GM12878 (cell line): ENCODE results near the gene POFUT2. TPM values are rescaled to one million over a fixed set of nuclear protein-coding genes. Genes with fewer than 3 reads are reported as not detected.

Source experiments
- ATAC-seq: fragments of 200-7000 bp; cut with Tn5 transposase; 3 replicates; pipeline ENCODE4 v1.9.1; 2020; ENCODE audit warnings: mild to moderate bottlenecking, moderate library complexity
- BruUV-seq: library from RNA; stranded (reverse); fragments of 400-500 nt; replicated peaks from 2 replicates; lab custom pipeline; 2021; lab: Mats Ljungman, UMichigan
- CTCF ChIA-PET: fragments of 300-600 bp; sonication (Branson Sonifier 250); formaldehyde crosslinking; extraction: SDS; loops from one replicate; lab custom pipeline; 2021; ENCODE audit warnings: inconsistent platforms; lab: Yijun Ruan, JAX
- POLR2A ChIA-PET: fragments of 350-600 bp; formaldehyde crosslinking; extraction: SDS; loops from one replicate; lab custom pipeline; 2021; ENCODE audit warnings: inconsistent platforms; lab: Charles Lee
- RAD21 ChIA-PET: fragments of 300-600 bp; sonication (Branson Sonifier 250); formaldehyde crosslinking; loops from one replicate; lab custom pipeline; 2023; ENCODE audit warnings: antibody characterized with exemption; ENCODE audit not compliant: unreplicated experiment; lab: Charles Lee
- SMC1A ChIA-PET: fragments of 300-600 bp; sonication (Branson Sonifier 250); formaldehyde crosslinking; loops from one replicate; lab custom pipeline; 2023; ENCODE audit not compliant: unreplicated experiment, uncharacterized antibody; lab: Charles Lee
- DNase-seq: peaks from one replicate; pipeline ENCODE4 v3.0.0-alpha.2; 2011; ENCODE audit warnings: low read depth, low spot score
- FAIRE-seq: peaks from 3 replicates; lab custom pipeline; 2011; peaks lifted over from hg19 to GRCh38; lab: Jason Lieb, UNC
- H2AFZ ChIP-seq: 2 replicates; pipeline ENCODE4 v1.6.0; 2011; ENCODE audit warnings: low read depth, low read length, control low read depth; ENCODE audit not compliant: control insufficient read depth
- H3K27ac ChIP-seq: 2 replicates; pipeline ENCODE4 v1.5.1; 2011; ENCODE audit warnings: control low read depth; ENCODE audit not compliant: control insufficient read depth, insufficient read depth
- H3K27me3 ChIP-seq, 2 experiments: replicated peaks in 1 of 2; 2 replicates each; pipeline versions ENCODE4 v1.6.0 to v1.6.1; 2011; ENCODE audit warnings: low read length in 1 of 2; ENCODE audit not compliant: control insufficient read depth in 2 of 2, insufficient read depth in 2 of 2
- H3K36me3 ChIP-seq, 2 experiments: 2 replicates each; pipeline ENCODE4 v1.5.1; 2011; ENCODE audit warnings: low read length in 1 of 2; ENCODE audit not compliant: control insufficient read depth in 2 of 2, insufficient read depth in 2 of 2
- H3K4me1 ChIP-seq: 2 replicates; pipeline ENCODE4 v1.6.1; 2011; ENCODE audit warnings: mild to moderate bottlenecking, low read length, moderate library complexity, mixed read lengths; ENCODE audit not compliant: control insufficient read depth, insufficient read depth
- H3K4me2 ChIP-seq: 2 replicates; pipeline ENCODE4 v1.6.0; 2011; ENCODE audit warnings: control low read depth; ENCODE audit not compliant: control insufficient read depth, insufficient read depth
- H3K4me3 ChIP-seq: fragments of 200-600 bp; sonication (generic); 2 replicates; pipeline ENCODE4 v1.5.1; 2016
- H3K79me2 ChIP-seq: 2 replicates; pipeline ENCODE4 v1.6.0; 2011; ENCODE audit warnings: low read length; ENCODE audit not compliant: control insufficient read depth, insufficient read depth
- H3K9ac ChIP-seq: 2 replicates; pipeline ENCODE4 v1.8.0; 2011; ENCODE audit warnings: low read length, control low read depth, mixed read lengths; ENCODE audit not compliant: control insufficient read depth, insufficient read depth
- H3K9me3 ChIP-seq: replicated peaks from 3 replicates; pipeline ENCODE4 v1.5.1; 2011; ENCODE audit warnings: mild to moderate bottlenecking, low read length; ENCODE audit not compliant: control insufficient read depth, insufficient read depth
- H4K20me1 ChIP-seq: 2 replicates; pipeline ENCODE4 v1.6.0; 2011; ENCODE audit not compliant: control insufficient read depth, insufficient read depth
- BHLHE40 ChIP-seq, 2 experiments: fragments of 450-650 bp in 1 of 2; IDR thresholded peaks; 2 replicates each; pipeline ENCODE4 v1.6.1; 2011 to 2017; ENCODE audit warnings: low read depth in 2 of 2, borderline replicate concordance in 1 of 2, improper control_type of control experiment in 1 of 2, low read length in 1 of 2, mild to moderate bottlenecking in 1 of 2
- CEBPB ChIP-seq, 2 experiments: fragments of 150-350 bp in 1 of 2; IDR thresholded peaks; 2 replicates each; pipeline ENCODE4 v1.6.1; 2012 to 2014; ENCODE audit warnings: low read depth in 2 of 2, low read length in 2 of 2, borderline replicate concordance in 1 of 2, inconsistent platforms in 1 of 2
- CREM ChIP-seq: IDR thresholded peaks from 2 replicates; pipeline ENCODE4 v1.6.1; 2014; ENCODE audit warnings: antibody characterized with exemption, low read depth
- FOXM1 ChIP-seq: IDR thresholded peaks from 2 replicates; pipeline ENCODE4 v1.6.1; 2012; ENCODE audit warnings: low read depth, mild to moderate bottlenecking, inconsistent platforms, low read length, moderate library complexity
- JUNB ChIP-seq: IDR thresholded peaks from 2 replicates; pipeline ENCODE4 v1.6.1; 2016; ENCODE audit warnings: antibody characterized with exemption, mild to moderate bottlenecking
- KAT2A ChIP-seq: conservative IDR thresholded peaks from 2 replicates; pipeline ENCODE4 v1.6.1; 2011; ENCODE audit warnings: low read depth, low read length; ENCODE audit not compliant: control insufficient read depth
- MAX ChIP-seq: IDR thresholded peaks from 2 replicates; pipeline ENCODE4 v1.6.1; 2012; ENCODE audit warnings: low read depth, low read length, improper control_type of control experiment
- MYB ChIP-seq: fragments of 150-350 bp; IDR thresholded peaks from 2 replicates; pipeline ENCODE4 v1.6.1; 2014; ENCODE audit warnings: mild to moderate bottlenecking, low read depth, low read length, borderline replicate concordance
- NFXL1 ChIP-seq: fragments of 450-650 bp; IDR thresholded peaks from 2 replicates; pipeline ENCODE4 v1.6.1; 2017; ENCODE audit warnings: antibody characterized with exemption, mild to moderate bottlenecking, borderline replicate concordance
- NFYA ChIP-seq: IDR thresholded peaks from 2 replicates; pipeline ENCODE4 v1.6.1; 2011; ENCODE audit warnings: low read depth, mild to moderate bottlenecking, low read length, improper control_type of control experiment, borderline replicate concordance
- NRF1 ChIP-seq: conservative IDR thresholded peaks from 2 replicates; pipeline ENCODE4 v1.6.1; 2011; ENCODE audit warnings: mild to moderate bottlenecking, low read depth, low read length, improper control_type of control experiment
- POLR2AphosphoS5 ChIP-seq: IDR thresholded peaks from 2 replicates; pipeline ENCODE4 v1.6.1; 2011; ENCODE audit warnings: mild to moderate bottlenecking, low read length, inconsistent platforms
- RAD21 ChIP-seq: IDR thresholded peaks from 2 replicates; pipeline ENCODE4 v1.6.1; 2011; ENCODE audit warnings: mild to moderate bottlenecking, low read depth, low read length, moderate library complexity; ENCODE audit not compliant: insufficient read depth
- RBBP5 ChIP-seq: fragments of 200-600 bp; sonication (generic); conservative IDR thresholded peaks from 2 replicates; pipeline ENCODE4 v1.6.1; 2016
- RELB ChIP-seq: fragments of 450-650 bp; IDR thresholded peaks from 2 replicates; pipeline ENCODE4 v1.6.1; 2017; ENCODE audit warnings: low read depth, mild to moderate bottlenecking, moderate library complexity
- SMAD1 ChIP-seq: fragments of 450-650 bp; IDR thresholded peaks from 2 replicates; pipeline ENCODE4 v1.6.1; 2018; ENCODE audit warnings: mild to moderate bottlenecking, low read depth; ENCODE audit not compliant: partially characterized antibody
- SUZ12 ChIP-seq: fragments of 200-600 bp; sonication (generic); IDR thresholded peaks from one replicate; pipeline ENCODE4 v1.6.1; 2018; ENCODE audit warnings: antibody characterized with exemption, mild to moderate bottlenecking; ENCODE audit not compliant: unreplicated experiment
- ZNF622 ChIP-seq: fragments of 450-650 bp; IDR thresholded peaks from 2 replicates; pipeline ENCODE4 v1.6.1; 2017; ENCODE audit warnings: mild to moderate bottlenecking, inconsistent platforms
- WGBS: methylation state at CpG from one replicate; pipeline ENCODE4 v1.1.6; 2016; ENCODE audit warnings: low lambda C conversion rate; ENCODE audit not compliant: insufficient replicate concordance, insufficient coverage; ENCODE audit errors: missing lambda C conversion rate; 5-methylcytosine and 5-hydroxymethylcytosine counted together
- in situ Hi-C: fragments of 300-500 bp; cut with MboI; formaldehyde crosslinking; loops from 9 replicates; pipeline ENCODE4 v1.14.3; 2018; ENCODE audit warnings: mixed read lengths
- intact Hi-C: fragments of 100-400 bp; cut with micrococcal nuclease; formaldehyde crosslinking; loops from one replicate; pipeline ENCODE4 v1.14.2; 2022; ENCODE audit not compliant: unreplicated experiment
- polyA plus RNA-seq, 11 experiments: library from polyadenylated mRNA; depleted of rRNA in 4 of 11; unstranded in 6 of 11; stranded (reverse) in 5 of 11; fragments of >200 nt; fragmentation: Nextera tagmentation in 4 of 11; fragmentation: Illumina TruSeq in 1 of 11; extraction: Ambion mirVana in 4 of 11; extraction: Trizol in 1 of 11; gene quantifications; 1 replicate in 1 of 11; 2 replicates in 10 of 11; pipeline versions ENCODE4 v1.2.1 to v1.2.3, GENCODE V29; 2011 to 2016; ENCODE audit warnings: inconsistent platforms in 2 of 11, missing spikeins in 2 of 11, low read depth in 1 of 11
- total RNA-seq, 4 experiments: library from RNA; depleted of rRNA in 3 of 4; stranded (reverse); fragments of >200 nt in 3 of 4; fragmentation: Illumina TruSeq in 1 of 4; extraction: Trizol in 1 of 4; gene quantifications; 2 replicates each; pipeline versions ENCODE4 v1.2.1 to v1.2.3, GENCODE V29; 2013 to 2021

POFUT2 gene
- total and polyA plus RNA-seq, 10 of the 15 experiments (the other 5 are each of a cell fraction or from before 2014, with no cell fraction given): 1.2 to 15.1 (median 6.8) TPM

DNA sequence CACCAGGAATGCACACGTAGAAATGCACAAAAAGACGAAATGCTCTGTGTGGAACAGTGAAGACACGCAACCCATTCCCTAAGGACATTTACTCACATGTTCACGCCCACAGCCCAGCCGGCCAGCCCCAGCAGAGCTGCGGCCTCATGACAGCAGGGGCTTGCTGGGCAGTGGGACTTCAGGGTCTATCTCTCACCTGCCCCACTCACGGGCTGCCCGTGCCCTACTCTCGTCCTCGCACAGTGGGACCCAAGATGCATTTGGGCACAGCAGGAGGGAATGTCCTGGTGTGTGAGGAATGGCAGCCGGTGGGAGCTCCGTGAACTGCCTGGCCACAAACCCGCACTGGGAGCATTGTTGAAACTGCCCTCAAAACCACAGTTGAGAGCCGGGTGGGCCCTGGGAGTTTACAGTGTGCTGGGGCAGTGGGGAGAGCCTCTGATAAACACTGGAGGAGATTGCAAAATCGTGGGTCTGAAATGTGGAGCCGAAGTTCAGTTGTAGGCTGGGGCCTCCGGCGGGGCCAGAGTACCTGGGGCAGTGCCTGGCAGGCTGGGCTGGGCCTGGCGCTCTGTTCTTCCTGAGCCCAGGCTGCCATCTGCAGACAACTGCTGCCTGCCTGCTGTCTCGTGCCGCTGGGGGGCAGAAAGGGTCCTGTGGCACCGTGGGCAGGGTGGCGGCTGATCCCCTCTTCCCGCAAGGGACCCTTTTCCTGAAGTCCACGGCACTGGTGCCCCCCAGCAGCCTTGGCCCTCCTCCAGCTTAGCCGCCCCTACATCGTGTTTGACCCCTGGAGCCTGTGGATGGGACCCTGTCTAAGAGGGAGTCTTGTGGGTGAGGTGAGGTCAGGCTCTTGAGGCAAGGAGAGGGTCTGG, 20.7 kb upstream of the POFUT2 start:
- no peaks in the 10 kb centered on the region for H4K20me1 ChIP-seq
- H2AFZ ChIP-seq: no peak overlapping the region
- BruUV-seq: no TSS peak
- ChIA-PET CTCF (interaction anchor here (0.7 to 1.7 kb wide), 10 partner anchors 15 to 360 kb away, joined by 3 to 16 read pairs (median 5); no protein-coding TSS in a partner anchor), SMC1A (interaction anchor here (0.8 kb wide), 1 partner anchor 168 kb away, joined by 3 read pairs; no protein-coding TSS in a partner anchor), RAD21 (interaction anchor here (1.1 to 1.3 kb wide), 4 partner anchors 16 to 168 kb away, joined by 4 to 11 read pairs (median 6); no protein-coding TSS in a partner anchor), POLR2A (no interaction called here)
- peaks cover 0 to 1% of the 10 kb centered on the region in 2 experiments; a peak in 1 of 4 replicates for H3K27me3 ChIP-seq
- no peak for DNase-seq
- no peak; the same call in 2 of the 3 replicates for ATAC-seq
- H3K9ac ChIP-seq: no peak overlapping the region
- H3K4me2 ChIP-seq: no peak overlapping the region
- intact Hi-C loops (no loop called here), in situ Hi-C loops (no loop called here)
- H3K9me3 ChIP-seq: no peaks in the 10 kb centered on the region
- 44% methylated on average over 27 of the region's 27 CpGs for WGBS
- H3K27ac ChIP-seq: no peak overlapping the region
- TF ChIP-seq CREM (no peak), NFXL1 (no peak), RELB (no peak), SMAD1 (no peak), NFYA (no peak), JUNB (no peak), CEBPB (IDR thresholded peaks at IDR 0.05; ENCODE audit: borderline replicate concordance in 1 of 2, low read depth in 2 of 2, low read length in 2 of 2) (no peak), MYB (no peak), NRF1 (no peak), FOXM1 (no peak), ZNF622 (no peak), POLR2AphosphoS5 (no peak), RAD21 (no peak), SUZ12 (no peak), MAX (no peak), RBBP5 (no peak), BHLHE40 (IDR thresholded peaks at IDR 0.05; ENCODE audit: borderline replicate concordance in 1 of 2, low read depth in 2 of 2, low read length in 1 of 2) (no peak), KAT2A (no peak)
- no peaks in the 10 kb centered on the region for H3K36me3 ChIP-seq
- FAIRE-seq: no peak
- no peaks in the 10 kb centered on the region for H3K79me2 ChIP-seq
- no peaks in the 10 kb centered on the region for H3K4me1 ChIP-seq
- H3K4me3 ChIP-seq: no peak overlapping the region
